HEK293T (cell line): ENCODE measurements around the gene UTP20.

ENCODE experiments used
- BHLHE40 ChIP-seq: fragments of 450-650 bp; IDR thresholded peaks from 2 replicates; pipeline ENCODE4 v1.6.1; 2016; ENCODE audit warnings: mild to moderate bottlenecking, moderate library complexity, borderline replicate concordance
- CTBP1 ChIP-seq: fragments of 450-650 bp; IDR thresholded peaks from 2 replicates; pipeline ENCODE4 v1.6.1; 2016; ENCODE audit warnings: borderline replicate concordance
- ELF4 ChIP-seq: fragments of 450-650 bp; IDR thresholded peaks from 2 replicates; pipeline ENCODE4 v1.6.1; 2017; ENCODE audit warnings: antibody characterized with exemption
- FOXA1 ChIP-seq: fragments of 450-650 bp; IDR thresholded peaks from 2 replicates; pipeline ENCODE4 v1.6.1; 2016; ENCODE audit warnings: mild to moderate bottlenecking
- FOXM1 ChIP-seq: fragments of 450-650 bp; IDR thresholded peaks from 2 replicates; pipeline ENCODE4 v1.6.1; 2017; ENCODE audit warnings: mild to moderate bottlenecking, borderline replicate concordance
- HDGF ChIP-seq: fragments of 450-650 bp; IDR thresholded peaks from 2 replicates; pipeline ENCODE4 v1.6.1; 2017; ENCODE audit warnings: antibody characterized with exemption, borderline replicate concordance
- NFRKB ChIP-seq: fragments of 450-650 bp; IDR thresholded peaks from 2 replicates; pipeline ENCODE4 v1.6.1; 2016; ENCODE audit warnings: mild to moderate bottlenecking, moderate library complexity
- SP1 ChIP-seq: fragments of 450-650 bp; IDR thresholded peaks from 2 replicates; pipeline ENCODE4 v1.6.1; 2017
- SUZ12 ChIP-seq: fragments of 450-650 bp; IDR thresholded peaks from 2 replicates; pipeline ENCODE4 v1.6.1; 2016; ENCODE audit warnings: mild to moderate bottlenecking

GRCh38 chr12:101343893-101344292 is 64.0 kb downstream of the UTP20 start:
- TF ChIP-seq FOXA1: no peak
- TF ChIP-seq BHLHE40: no peak
- no peak for TF ChIP-seq ELF4
- TF ChIP-seq SUZ12: no peak
- TF ChIP-seq SP1: no peak
- no peak for TF ChIP-seq FOXM1
- TF ChIP-seq CTBP1: no peak
- no peak for TF ChIP-seq HDGF
- TF ChIP-seq NFRKB: no peak
